Activated T-helper 17 cell treated with anti-CD3 and anti-CD28 coated beads, Interleukin-2, amount 50 U/mL, for 72 hours (primary cell): ENCODE results near the gene ABCC4. TPM values are rescaled to one million over a fixed set of nuclear protein-coding genes. Genes with fewer than 3 reads are reported as not detected.
"Not testable (repeated sequence)": the region's sequence is repeated elsewhere in the genome, so short reads cannot be mapped to it uniquely, and the experiment has no call there.

ENCODE experiments used
- ATAC-seq: fragments of 150-1000 bp; cut with Tn5 transposase; replicated peaks from 2 replicates; pipeline ENCODE4 v1.10.0; 2021; ENCODE audit warnings: mild to moderate bottlenecking, moderate library complexity
- H3K27ac Mint-ChIP-seq: one replicate; pipeline ENCODE4 v1.8.0; 2022; ENCODE audit warnings: mixed read lengths
- H3K27me3 Mint-ChIP-seq: one replicate; pipeline ENCODE4 v1.8.0; 2022; ENCODE audit warnings: mixed read lengths
- H3K36me3 Mint-ChIP-seq: one replicate; pipeline ENCODE4 v1.8.0; 2022; ENCODE audit warnings: low read depth, mild to moderate bottlenecking, mixed read lengths
- H3K4me1 Mint-ChIP-seq: one replicate; pipeline ENCODE4 v1.8.0; 2022; ENCODE audit warnings: mixed read lengths
- H3K4me3 Mint-ChIP-seq: one replicate; pipeline ENCODE4 v1.8.0; 2022; ENCODE audit warnings: mild to moderate bottlenecking, mixed read lengths
- H3K9me3 Mint-ChIP-seq: one replicate; pipeline ENCODE4 v1.8.0; 2022; ENCODE audit warnings: mixed read lengths
- total RNA-seq, 2 donors: library from RNA; stranded (reverse); gene quantifications; one replicate each; pipeline ENCODE4 v1.2.3, GENCODE V29; 2022

Gene ABCC4
- total RNA-seq, 2 donors from 2014 or later: 6.5 to 14.4 TPM

GRCh38 chr13:95317039-95317989 is 16.1 kb upstream of the ABCC4 start:
- no peak overlapping the region for H3K27ac Mint-ChIP-seq
- H3K4me3 Mint-ChIP-seq: no peak overlapping the region
- H3K36me3 Mint-ChIP-seq: no peaks in the 10 kb centered on the region
- ATAC-seq: no peak
- no peaks in the 10 kb centered on the region for H3K9me3 Mint-ChIP-seq
- no peaks in the 10 kb centered on the region for H3K4me1 Mint-ChIP-seq
- H3K27me3 Mint-ChIP-seq: peaks cover 8% of the 10 kb centered on the region

GRCh38 chr13:95315752-95316151 is 14.5 kb upstream of the ABCC4 start:
- H3K27me3 Mint-ChIP-seq: peaks cover 11% of the 10 kb centered on the region
- H3K4me3 Mint-ChIP-seq: no peak overlapping the region
- no peaks in the 10 kb centered on the region for H3K9me3 Mint-ChIP-seq
- no peaks in the 10 kb centered on the region for H3K36me3 Mint-ChIP-seq
- H3K4me1 Mint-ChIP-seq: no peaks in the 10 kb centered on the region
- no peak overlapping the region for H3K27ac Mint-ChIP-seq
- ATAC-seq: no peak

- Mint-ChIP-seq H3K4me3 (no peak overlapping the region), H3K27ac (no peak overlapping the region), H3K27me3 (peaks cover 3% of the 10 kb centered on the region), H3K36me3 (no peaks in the 10 kb centered on the region), H3K9me3 (no peaks in the 10 kb centered on the region), H3K4me1 (no peaks in the 10 kb centered on the region)
- no peak for ATAC-seq
Measured at GRCh38 chr13:95307507-95307906, 6.3 kb upstream of the ABCC4 start.

GRCh38 chr13:95304453-95304852 is 3.2 kb upstream of the ABCC4 start:
- Mint-ChIP-seq H3K9me3 (no peaks in the 10 kb centered on the region), H3K4me3 (no peak overlapping the region), H3K36me3 (no peaks in the 10 kb centered on the region), H3K27ac (no peak overlapping the region), H3K27me3 (no peaks in the 10 kb centered on the region), H3K4me1 (peaks cover 14% of the 10 kb centered on the region)
- ATAC-seq: no peak

GRCh38 chr13:95301968-95302393 is 730 bp upstream of the ABCC4 start:
- peaks cover 17% of the 10 kb centered on the region for H3K4me1 Mint-ChIP-seq
- H3K27ac Mint-ChIP-seq: no peak overlapping the region
- H3K27me3 Mint-ChIP-seq: no peaks in the 10 kb centered on the region
- peak overlapping the region; percentile 73 for H3K4me3 Mint-ChIP-seq
- ATAC-seq: no peak
- H3K9me3 Mint-ChIP-seq: no peaks in the 10 kb centered on the region
- no peaks in the 10 kb centered on the region for H3K36me3 Mint-ChIP-seq

GRCh38 chr13:95300625-95301182 is 547 bp downstream of the ABCC4 start:
- peak; percentile 46 for ATAC-seq
- peak overlapping the region; percentile 81 for H3K4me3 Mint-ChIP-seq
- peak overlapping the region; percentile 84 for H3K27ac Mint-ChIP-seq
- no peaks in the 10 kb centered on the region for H3K36me3 Mint-ChIP-seq
- H3K4me1 Mint-ChIP-seq: peaks cover 17% of the 10 kb centered on the region
- no peaks in the 10 kb centered on the region for H3K27me3 Mint-ChIP-seq
- no peaks in the 10 kb centered on the region for H3K9me3 Mint-ChIP-seq

- no peaks in the 10 kb centered on the region for H3K27me3 Mint-ChIP-seq
- H3K27ac Mint-ChIP-seq: no peak overlapping the region
- peaks cover 17% of the 10 kb centered on the region for H3K4me1 Mint-ChIP-seq
- H3K9me3 Mint-ChIP-seq: no peaks in the 10 kb centered on the region
- no peaks in the 10 kb centered on the region for H3K36me3 Mint-ChIP-seq
- ATAC-seq: peak; percentile 17
- peak overlapping the region; percentile 81 for H3K4me3 Mint-ChIP-seq
Measured at GRCh38 chr13:95298971-95299621, 2.2 kb downstream of the ABCC4 start.

- Mint-ChIP-seq H3K27me3 (no peaks in the 10 kb centered on the region), H3K9me3 (no peaks in the 10 kb centered on the region), H3K4me3 (no peak overlapping the region), H3K36me3 (no peaks in the 10 kb centered on the region), H3K4me1 (peaks cover 17% of the 10 kb centered on the region), H3K27ac (no peak overlapping the region)
- ATAC-seq: no peak
Measured at GRCh38 chr13:95298169-95298965, 2.9 kb downstream of the ABCC4 start.

GRCh38 chr13:95296326-95296925 is 4.8 kb downstream of the ABCC4 start:
- Mint-ChIP-seq H3K27ac (no peak overlapping the region), H3K4me1 (peaks cover 12% of the 10 kb centered on the region), H3K4me3 (no peak overlapping the region), H3K9me3 (no peaks in the 10 kb centered on the region), H3K36me3 (no peaks in the 10 kb centered on the region), H3K27me3 (no peaks in the 10 kb centered on the region)
- ATAC-seq: no peak

GRCh38 chr13:95295026-95295425 is 6.2 kb downstream of the ABCC4 start:
- ATAC-seq: no peak
- Mint-ChIP-seq H3K4me3 (no peak overlapping the region), H3K9me3 (no peaks in the 10 kb centered on the region), H3K4me1 (peaks cover 6% of the 10 kb centered on the region), H3K27ac (no peak overlapping the region), H3K27me3 (no peaks in the 10 kb centered on the region), H3K36me3 (no peaks in the 10 kb centered on the region)

GRCh38 chr13:95292622-95293021 is 8.6 kb downstream of the ABCC4 start:
- H3K4me1 Mint-ChIP-seq: no peaks in the 10 kb centered on the region
- H3K27me3 Mint-ChIP-seq: no peaks in the 10 kb centered on the region
- H3K9me3 Mint-ChIP-seq: no peaks in the 10 kb centered on the region
- H3K4me3 Mint-ChIP-seq: no peak overlapping the region
- H3K27ac Mint-ChIP-seq: no peak overlapping the region
- no peak for ATAC-seq
- H3K36me3 Mint-ChIP-seq: no peaks in the 10 kb centered on the region

GRCh38 chr13:95289901-95290300 is 11.3 kb downstream of the ABCC4 start:
- H3K9me3 Mint-ChIP-seq, H3K27ac Mint-ChIP-seq, H3K4me3 Mint-ChIP-seq, H3K36me3 Mint-ChIP-seq, H3K4me1 Mint-ChIP-seq, ATAC-seq, H3K27me3 Mint-ChIP-seq: not testable (repeated sequence)

GRCh38 chr13:95289020-95289444 is 12.2 kb downstream of the ABCC4 start:
- no peak overlapping the region for H3K27ac Mint-ChIP-seq
- H3K36me3 Mint-ChIP-seq: no peaks in the 10 kb centered on the region
- no peaks in the 10 kb centered on the region for H3K9me3 Mint-ChIP-seq
- no peak overlapping the region for H3K4me3 Mint-ChIP-seq
- no peaks in the 10 kb centered on the region for H3K27me3 Mint-ChIP-seq
- no peak for ATAC-seq
- H3K4me1 Mint-ChIP-seq: no peaks in the 10 kb centered on the region

- no peak overlapping the region for H3K27ac Mint-ChIP-seq
- H3K36me3 Mint-ChIP-seq: no peaks in the 10 kb centered on the region
- no peaks in the 10 kb centered on the region for H3K27me3 Mint-ChIP-seq
- H3K4me1 Mint-ChIP-seq: peaks cover 5% of the 10 kb centered on the region
- H3K4me3 Mint-ChIP-seq: no peak overlapping the region
- ATAC-seq: no peak
- no peaks in the 10 kb centered on the region for H3K9me3 Mint-ChIP-seq
Measured at GRCh38 chr13:95284436-95284835, 16.8 kb downstream of the ABCC4 start.
